HG03135 (cell line): ENCODE results near the gene SLC25A45.
"Not testable (repeated sequence)": the region's sequence is repeated elsewhere in the genome, so short reads cannot be mapped to it uniquely, and the experiment has no call there.

Experiments used
- ATAC-seq: cut with Tn5 transposase; IDR thresholded peaks from one replicate; pipeline ENCODE4 v1.9.1; 2021; ENCODE audit warnings: mild to moderate bottlenecking, moderate library complexity; ENCODE audit not compliant: unreplicated experiment

Gene SLC25A45

GRCh38 chr11:65421794-65422632 lies 39.6 kb upstream of the SLC25A45 start:
- ATAC-seq: no peak

- no peak for ATAC-seq
These were observed 38.7 kb upstream of the SLC25A45 start for GRCh38 chr11:65420979-65421793.

GRCh38 chr11:65420506-65420905 lies 38.1 kb upstream of the SLC25A45 start:
- ATAC-seq: no peak

- ATAC-seq: no peak
These were observed 37.5 kb upstream of the SLC25A45 start for GRCh38 chr11:65419772-65420481.

GRCh38 chr11:65419460-65419771 lies 37.0 kb upstream of the SLC25A45 start:
- no peak for ATAC-seq

GRCh38 chr11:65418681-65419459 lies 36.4 kb upstream of the SLC25A45 start:
- ATAC-seq: peak; percentile 50

GRCh38 chr11:65418431-65418680 lies 35.9 kb upstream of the SLC25A45 start:
- ATAC-seq: peak; percentile 4

GRCh38 chr11:65417702-65418430 lies 35.4 kb upstream of the SLC25A45 start:
- ATAC-seq: no peak

GRCh38 chr11:65416841-65417701 lies 34.6 kb upstream of the SLC25A45 start:
- ATAC-seq: no peak

- ATAC-seq: no peak
These were observed 33.9 kb upstream of the SLC25A45 start for GRCh38 chr11:65416341-65416824.

GRCh38 chr11:65415499-65416340 lies 33.3 kb upstream of the SLC25A45 start:
- ATAC-seq: no peak

GRCh38 chr11:65414776-65415498 lies 32.5 kb upstream of the SLC25A45 start:
- no peak for ATAC-seq

GRCh38 chr11:65413077-65413664 lies 30.7 kb upstream of the SLC25A45 start:
- not testable (repeated sequence) for ATAC-seq

- no peak for ATAC-seq
These were observed 30.0 kb upstream of the SLC25A45 start for GRCh38 chr11:65412271-65413076.

GRCh38 chr11:65411681-65412070 lies 29.2 kb upstream of the SLC25A45 start:
- ATAC-seq: no peak

GRCh38 chr11:65410936-65411680 lies 28.7 kb upstream of the SLC25A45 start:
- ATAC-seq: no peak
